SK-N-MC (cell line): ENCODE data around the gene FDX1.

Experiments
- EZH2 ChIP-seq: fragments of 200-600 bp; sonication (generic); IDR thresholded peaks from one replicate; pipeline ENCODE4 v1.6.1; 2017; ENCODE audit warnings: antibody characterized with exemption
- POLR2AphosphoS5 ChIP-seq: IDR thresholded peaks from 2 replicates; pipeline ENCODE4 v1.6.1; 2012; ENCODE audit warnings: mild to moderate bottlenecking, low read depth, low read length, borderline replicate concordance

GRCh38 chr11:110473706-110474105 lies 44.0 kb downstream of the FDX1 start:
- TF ChIP-seq POLR2AphosphoS5 (no peak), EZH2 (no peak)
